GM19099 (cell line): ENCODE data around the gene CHPF.

Source experiments
- POLR2A ChIP-seq: IDR thresholded peaks from 3 replicates; pipeline ENCODE4 v1.6.1; 2011; ENCODE audit warnings: low read depth; ENCODE audit not compliant: insufficient read length; ENCODE audit errors: extremely low read depth

Gene CHPF

DNA sequence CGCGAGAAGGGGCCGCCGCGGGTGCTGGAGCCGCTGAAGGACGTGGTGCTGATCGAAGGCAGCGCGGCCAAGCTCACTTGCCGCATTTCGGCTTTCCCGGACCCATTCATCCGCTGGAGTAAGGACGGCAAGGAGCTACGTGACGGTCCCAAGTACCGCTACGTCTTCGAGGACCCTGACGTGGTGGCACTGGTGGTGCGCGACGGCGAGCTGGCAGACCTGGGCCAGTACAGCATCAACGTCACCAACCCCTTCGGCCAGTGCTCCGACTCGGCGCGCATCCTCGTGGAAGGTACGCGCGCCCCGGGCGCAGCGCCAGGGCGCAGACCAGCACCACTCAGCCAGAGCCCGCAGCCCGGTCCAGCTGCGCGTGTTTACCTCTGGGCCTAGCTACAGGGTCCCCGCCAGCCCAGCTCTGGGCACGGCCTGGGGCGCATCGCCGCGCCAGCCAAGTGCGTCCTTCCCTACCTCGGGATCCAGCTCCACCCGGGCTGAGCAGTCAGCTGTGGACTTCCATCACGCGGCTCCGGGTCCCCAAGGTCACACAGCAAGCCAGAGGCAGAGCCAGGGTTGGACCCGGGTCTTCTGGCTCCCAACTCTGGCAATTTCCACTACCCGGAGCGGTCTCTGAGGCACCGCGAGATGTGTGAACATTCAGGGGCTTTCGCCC, 46.6 kb downstream of the CHPF start:
- no peak for TF ChIP-seq POLR2A

DNA sequence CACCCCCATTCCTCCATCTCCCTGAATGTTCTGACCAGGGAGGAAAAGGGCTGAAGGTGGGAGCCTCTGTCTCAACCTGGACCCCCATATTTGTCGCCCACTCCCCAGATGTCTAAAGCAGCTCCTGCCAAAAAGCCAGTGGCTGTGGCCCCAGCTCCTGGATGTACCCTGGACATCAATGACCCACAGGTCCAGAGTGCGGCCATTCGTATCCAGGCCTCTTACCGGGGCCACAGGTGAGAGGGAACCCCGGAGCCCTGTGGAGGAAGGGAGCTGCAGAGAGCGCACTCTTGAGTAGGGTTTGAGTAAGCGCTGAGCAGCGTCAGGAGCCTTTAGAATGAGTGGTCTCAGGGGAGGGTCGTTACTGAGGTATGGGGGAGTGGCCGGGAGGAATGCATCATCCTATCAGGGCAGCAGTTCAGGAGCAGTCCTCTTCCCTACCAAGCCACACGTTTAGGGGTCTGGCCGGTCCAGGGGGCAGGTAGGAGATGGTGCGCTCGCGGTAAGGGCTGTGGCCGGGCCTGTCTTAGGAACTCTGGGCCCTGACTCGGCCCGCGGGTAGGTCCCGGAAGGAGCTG, 47.3 kb downstream of the CHPF start:
- no peak for TF ChIP-seq POLR2A

DNA sequence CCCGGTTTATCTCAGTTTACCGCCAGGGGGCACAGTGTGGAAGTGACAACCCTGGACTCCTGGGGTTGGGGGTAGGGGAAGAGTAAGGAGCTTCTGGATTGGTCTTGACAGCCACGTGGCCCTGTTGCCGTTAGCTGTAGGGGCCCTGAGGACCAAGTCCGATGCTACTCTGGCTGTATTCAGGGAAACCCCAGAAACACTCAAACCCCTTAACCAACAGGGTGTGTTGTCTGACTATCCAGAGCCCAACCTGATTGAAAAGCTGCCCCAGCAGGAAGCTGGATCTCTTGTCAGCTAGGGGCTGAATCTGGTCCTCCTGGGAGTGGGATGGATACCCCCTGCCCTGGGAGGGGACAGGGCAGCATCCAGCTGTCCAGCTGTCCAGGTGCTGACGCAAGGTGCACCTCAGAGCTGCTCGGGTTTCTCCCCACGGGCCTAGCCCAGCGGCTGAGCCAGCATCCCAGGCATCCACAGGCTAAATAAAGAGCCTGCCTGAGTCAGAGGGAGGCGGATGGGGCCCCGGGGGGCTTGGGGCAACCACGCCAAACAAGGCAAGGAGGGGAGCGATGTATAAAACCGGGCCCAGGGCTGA, 48.0 kb downstream of the CHPF start:
- no peak for TF ChIP-seq POLR2A

DNA sequence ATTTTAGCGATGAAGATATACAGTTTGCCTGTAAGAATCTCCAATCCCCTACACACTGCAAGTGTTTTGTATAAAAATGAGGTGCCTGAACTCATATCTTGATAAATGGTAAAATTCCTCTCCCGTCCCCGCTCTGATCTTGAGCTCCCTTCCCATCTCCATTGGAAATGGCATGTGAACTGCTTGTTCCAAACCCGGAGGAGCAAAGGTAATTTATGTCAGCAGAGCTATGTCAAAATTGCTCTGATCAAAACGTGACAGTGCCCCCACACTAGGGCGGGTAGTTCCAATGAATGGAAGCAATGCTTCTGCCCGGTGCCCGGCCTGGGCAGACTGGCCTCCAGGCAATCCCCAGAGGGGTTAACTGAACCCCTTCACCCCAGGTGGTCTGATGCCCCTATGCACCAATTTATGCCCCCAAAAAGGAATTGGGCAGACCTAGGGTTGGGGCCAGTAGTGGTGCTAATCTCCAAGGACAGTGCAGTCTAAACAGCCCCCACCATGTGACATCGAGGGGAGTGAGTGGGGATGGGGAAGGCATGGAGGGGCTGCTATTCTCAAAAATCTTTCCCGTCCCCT, 48.6 kb downstream of the CHPF start:
- no peak for TF ChIP-seq POLR2A

DNA sequence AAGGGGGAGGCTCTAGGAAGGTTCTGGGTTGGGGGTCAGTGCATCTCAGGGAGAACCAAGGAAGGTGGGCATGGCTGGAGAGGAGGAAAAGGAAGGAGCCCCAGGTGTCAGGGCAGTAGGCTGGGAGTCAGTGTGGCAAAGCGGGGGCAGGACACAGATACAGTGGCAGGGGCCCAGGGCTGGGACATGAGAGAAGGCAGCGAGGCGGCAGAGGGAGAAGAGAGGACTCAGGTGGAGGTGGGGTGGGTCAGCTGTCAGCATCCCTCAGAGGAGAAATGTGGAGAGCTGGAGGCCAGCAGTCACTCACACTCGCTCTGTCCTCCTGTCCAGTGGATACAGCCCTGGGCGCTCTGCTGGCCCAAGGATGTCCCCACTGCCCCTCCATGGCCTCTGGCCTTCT, 50.5 kb downstream of the CHPF start:
- no peak for TF ChIP-seq POLR2A

DNA sequence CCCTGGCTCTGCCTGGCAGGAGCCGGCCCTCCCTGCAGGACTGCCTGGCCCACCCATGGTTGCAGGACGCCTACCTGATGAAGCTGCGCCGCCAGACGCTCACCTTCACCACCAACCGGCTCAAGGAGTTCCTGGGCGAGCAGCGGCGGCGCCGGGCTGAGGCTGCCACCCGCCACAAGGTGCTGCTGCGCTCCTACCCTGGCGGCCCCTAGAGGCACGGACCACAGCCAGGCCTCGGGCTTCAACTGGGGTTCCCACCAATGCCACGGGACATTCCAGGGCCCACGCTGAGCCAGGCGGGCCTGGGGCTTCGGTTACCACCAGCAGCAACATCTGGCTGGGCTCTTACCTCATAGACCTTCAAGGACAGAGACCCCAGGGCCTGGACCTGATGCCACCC, 51.0 kb downstream of the CHPF start:
- no peak for TF ChIP-seq POLR2A

DNA sequence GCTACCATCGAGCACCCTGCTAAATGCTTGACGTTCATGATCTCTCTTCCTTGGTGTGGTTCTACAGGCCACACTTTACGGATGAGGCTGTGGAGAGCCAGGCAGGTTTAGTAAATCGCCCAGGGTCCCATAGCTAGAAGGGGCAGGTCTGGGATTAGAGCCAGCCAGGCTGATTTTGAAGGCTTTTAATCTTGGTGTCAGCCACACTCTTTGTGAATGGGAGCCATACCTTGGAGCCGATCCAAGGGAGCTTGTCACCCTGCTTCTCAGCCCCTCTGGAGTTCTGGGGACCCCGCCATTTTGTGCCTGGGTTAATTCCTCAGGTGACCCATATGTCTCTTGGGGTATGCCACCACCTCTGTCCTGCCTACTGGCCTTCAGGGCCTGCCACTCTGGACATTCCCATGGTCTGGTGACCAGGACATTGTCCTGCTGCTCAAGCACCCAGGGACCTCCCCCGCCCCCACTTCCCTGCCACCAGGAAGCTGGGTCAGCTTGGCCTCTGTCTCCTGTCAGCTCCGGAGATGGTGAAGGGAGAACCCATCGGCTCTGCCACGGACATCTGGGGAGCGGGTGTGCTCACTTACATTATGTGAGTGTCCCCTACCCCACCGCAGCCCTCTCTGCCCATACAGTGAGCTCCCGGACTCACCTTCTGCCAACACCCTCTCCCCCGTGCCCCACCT, 52.2 kb downstream of the CHPF start:
- no peak for TF ChIP-seq POLR2A

DNA sequence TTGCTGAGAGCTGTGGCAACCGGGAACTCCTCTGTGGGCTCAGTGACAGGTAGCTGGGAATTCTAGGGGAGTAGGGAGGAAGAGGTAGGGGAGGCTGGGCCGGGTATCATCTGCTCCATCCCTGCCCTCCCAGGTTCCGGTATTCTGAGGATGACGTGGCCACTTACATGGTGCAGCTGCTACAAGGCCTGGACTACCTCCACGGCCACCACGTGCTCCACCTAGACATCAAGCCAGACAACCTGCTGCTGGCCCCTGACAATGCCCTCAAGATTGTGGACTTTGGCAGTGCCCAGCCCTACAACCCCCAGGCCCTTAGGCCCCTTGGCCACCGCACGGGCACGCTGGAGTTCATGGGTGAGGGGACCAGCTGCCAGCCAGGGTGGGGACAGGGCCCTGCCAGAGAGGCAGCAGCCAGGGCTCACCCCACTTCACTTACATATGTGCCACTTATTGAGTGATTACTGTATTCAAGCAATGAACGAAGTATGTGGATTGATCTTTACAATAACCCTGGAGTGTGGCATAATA, 52.9 kb downstream of the CHPF start:
- no peak for TF ChIP-seq POLR2A

DNA sequence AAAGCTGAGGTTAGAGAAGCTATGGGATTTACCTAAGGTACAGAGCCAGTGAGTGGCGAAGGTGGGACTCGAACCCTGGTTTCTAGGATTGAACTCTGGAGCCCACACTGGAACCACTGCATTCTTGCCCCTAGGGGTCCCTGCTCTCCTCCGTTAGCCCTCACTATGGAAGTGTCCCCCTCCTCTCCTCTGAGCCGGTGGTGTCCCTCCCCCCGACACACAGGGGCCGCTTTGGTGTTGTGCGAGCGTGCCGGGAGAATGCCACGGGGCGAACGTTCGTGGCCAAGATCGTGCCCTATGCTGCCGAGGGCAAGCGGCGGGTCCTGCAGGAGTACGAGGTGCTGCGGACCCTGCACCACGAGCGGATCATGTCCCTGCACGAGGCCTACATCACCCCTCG, 53.4 kb downstream of the CHPF start:
- no peak for TF ChIP-seq POLR2A

DNA sequence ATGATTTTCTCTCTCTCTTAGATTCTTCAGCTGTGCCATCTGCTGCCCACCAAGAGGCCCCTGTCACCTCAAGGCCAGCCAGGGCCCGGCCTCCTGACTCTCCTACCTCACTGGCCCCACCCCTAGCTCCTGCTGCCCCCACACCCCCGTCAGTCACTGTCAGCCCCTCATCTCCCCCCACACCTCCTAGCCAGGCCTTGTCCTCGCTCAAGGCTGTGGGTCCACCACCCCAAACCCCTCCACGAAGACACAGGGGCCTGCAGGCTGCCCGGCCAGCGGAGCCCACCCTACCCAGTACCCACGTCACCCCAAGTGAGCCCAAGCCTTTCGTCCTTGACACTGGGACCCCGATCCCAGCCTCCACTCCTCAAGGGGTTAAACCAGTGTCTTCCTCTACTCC, 54.3 kb downstream of the CHPF start:
- no peak for TF ChIP-seq POLR2A
